Testis (tissue), 2 donors: ENCODE results near the gene EXOG.

ENCODE experiments used
- CTCF ChIP-seq, 3 experiments: fragments of 450-650 bp in 2 of 3; fragments of 200-600 bp in 1 of 3; sonication (generic) in 1 of 3; IDR thresholded peaks; one replicate each; pipeline ENCODE4 v1.5.1; 2016 to 2019; ENCODE audit warnings: antibody characterized with exemption in 3 of 3, mild to moderate bottlenecking in 2 of 3, moderate library complexity in 1 of 3
- POLR2A ChIP-seq: fragments of 450-650 bp; IDR thresholded peaks from one replicate; pipeline ENCODE4 v1.6.1; 2017; ENCODE audit warnings: antibody characterized with exemption, mild to moderate bottlenecking, moderate library complexity

GRCh38 chr3:38553071-38553470, 56.9 kb downstream of the EXOG start:
- no peak for TF ChIP-seq CTCF (IDR thresholded peaks at IDR 0.05)
- TF ChIP-seq POLR2A = no peak
